Germinal center (tissue), 1 donor: ENCODE results near the gene TP53INP2.
"Not testable (repeated sequence)": the region's sequence is repeated elsewhere in the genome, so short reads cannot be mapped to it uniquely, and the experiment has no call there.

Experiments
- DNase-seq: peaks from one replicate; pipeline ENCODE4 v3.0.0; 2012; ENCODE audit warnings: mixed read lengths, low spot score

The TP53INP2 gene

DNA sequence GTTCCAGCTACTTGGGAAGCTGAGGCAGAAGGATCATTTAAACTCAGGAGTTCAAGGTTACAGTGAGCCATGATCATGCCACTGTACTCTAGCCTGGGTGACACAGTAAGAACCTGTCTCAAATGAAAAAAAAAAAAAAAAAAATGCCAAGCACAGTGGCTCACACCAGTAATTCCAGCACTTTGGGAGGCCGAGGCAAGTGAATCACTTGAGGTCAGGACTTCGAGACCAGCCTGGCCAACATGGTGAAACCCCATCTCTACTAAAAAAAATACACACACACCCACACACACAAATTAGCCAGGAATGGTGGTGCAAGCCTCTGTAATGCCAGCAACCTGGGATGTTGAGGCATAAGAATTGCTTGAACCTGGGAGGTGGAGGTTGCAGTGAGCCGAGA lies 18.4 kb downstream of the TP53INP2 start:
- not testable (repeated sequence) for DNase-seq

GRCh38 chr20:34724172-34724571 lies 20.0 kb downstream of the TP53INP2 start:
- no peak for DNase-seq

- DNase-seq = no peak
Measured at GRCh38 chr20:34729416-34729815, 25.3 kb downstream of the TP53INP2 start.

DNA sequence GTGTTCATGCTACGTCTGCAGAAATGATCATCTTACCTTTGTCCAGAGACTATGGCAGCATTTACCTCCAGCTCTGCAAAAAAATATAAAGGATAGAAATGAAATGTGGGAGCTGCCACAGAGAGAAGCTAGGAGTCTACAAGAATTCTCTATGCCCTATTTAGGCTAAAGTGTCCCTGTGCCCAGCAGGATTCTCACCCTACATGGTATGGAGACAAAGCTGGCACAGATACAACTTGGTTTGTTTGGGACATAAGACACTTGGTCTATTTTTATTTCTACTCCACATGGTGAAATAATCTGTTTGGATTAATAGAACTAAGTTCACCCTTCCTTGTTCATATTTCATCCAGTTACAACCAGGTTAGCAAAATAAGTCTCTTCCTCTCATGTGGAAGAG lies 28.4 kb downstream of the TP53INP2 start:
- DNase-seq = no peak

DNA sequence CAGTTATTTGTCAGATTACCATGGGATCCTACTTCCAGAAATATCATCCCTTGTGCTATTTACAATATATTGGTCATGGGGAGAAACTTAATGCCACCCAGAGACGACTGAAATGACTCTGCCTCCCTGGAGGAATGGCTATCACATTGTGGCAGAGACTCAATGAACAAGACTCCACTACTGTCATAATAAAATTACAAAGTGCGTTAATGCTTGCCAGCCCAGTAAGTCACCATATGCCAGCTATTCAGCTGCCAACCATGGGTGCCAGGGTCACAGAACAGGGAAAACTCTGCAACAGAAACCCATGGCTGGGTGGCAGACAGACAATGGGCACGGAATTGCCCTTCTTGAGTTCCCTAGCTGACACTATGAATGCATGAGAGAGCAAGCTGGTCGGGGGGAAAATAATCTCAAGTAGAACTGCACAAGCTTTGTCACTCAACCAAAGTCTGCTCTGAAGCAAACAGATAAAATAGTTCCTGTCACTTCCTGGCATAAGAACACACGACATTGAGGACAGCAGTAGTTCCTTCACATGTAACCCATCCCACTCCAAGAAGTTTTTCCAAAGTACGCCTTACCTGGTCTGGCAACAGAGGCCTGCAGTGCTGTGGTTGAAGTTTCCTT lies 32.1 kb downstream of the TP53INP2 start:
- no peak for DNase-seq

DNA sequence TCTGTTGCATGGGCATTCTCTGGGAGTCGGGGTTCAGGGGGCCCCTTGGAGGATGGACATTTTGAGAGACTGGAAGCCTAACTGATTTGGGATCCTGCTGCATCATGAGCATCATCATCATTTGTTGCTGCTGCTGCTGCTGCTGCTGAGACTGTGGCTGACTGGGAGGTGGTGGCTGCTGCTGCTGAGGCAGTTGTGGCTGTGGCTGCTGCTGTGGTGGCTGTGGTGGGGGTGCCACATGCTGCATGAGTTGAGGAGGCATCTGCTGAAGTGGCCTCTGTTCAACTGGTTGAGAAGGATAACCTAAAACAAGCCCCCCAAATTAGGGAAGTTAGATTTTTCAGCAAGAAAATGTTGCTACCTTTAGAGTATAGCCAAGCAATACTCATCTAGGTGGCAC lies 38.9 kb downstream of the TP53INP2 start:
- DNase-seq = no peak

- no peak for DNase-seq
Measured at GRCh38 chr20:34744340-34744739, 40.2 kb downstream of the TP53INP2 start.

DNA sequence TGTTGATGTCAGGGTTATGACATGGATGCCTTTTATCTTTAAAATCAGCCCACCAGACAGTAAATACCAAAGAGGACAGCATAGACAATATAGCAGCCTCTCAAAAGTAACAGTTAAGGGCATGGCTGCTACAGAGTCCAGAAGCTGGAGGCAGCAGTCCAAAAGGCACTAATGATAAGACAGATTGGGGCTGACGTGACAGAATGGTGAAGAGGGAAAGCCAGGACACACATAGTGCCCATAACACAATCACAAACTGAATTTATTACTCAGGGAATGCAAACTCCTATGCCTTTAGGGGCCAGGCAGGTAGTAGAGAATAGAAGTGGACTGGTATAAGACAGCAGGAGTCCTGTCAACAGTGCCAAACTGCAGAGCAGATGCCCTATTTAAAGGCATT lies 40.7 kb downstream of the TP53INP2 start:
- DNase-seq = no peak

DNA sequence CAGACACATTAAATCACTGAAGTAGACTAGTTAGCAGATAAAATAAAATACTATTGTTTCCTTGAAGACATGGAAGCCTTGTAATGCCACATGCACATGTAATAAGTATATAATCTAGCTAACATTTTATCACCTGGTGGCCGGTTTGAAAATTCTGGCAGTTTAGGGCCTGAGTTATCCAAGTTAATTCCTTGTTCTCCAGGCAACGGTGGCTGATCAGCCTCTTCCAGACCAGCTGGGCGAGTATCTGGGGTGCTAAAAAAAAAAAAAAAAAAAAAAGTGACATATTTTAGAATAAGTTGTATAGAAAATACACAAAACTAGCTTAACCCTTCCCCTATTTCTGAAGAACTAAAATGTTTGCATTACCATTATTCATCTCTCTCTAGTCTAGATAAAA lies 42.5 kb downstream of the TP53INP2 start:
- DNase-seq = no peak

DNA sequence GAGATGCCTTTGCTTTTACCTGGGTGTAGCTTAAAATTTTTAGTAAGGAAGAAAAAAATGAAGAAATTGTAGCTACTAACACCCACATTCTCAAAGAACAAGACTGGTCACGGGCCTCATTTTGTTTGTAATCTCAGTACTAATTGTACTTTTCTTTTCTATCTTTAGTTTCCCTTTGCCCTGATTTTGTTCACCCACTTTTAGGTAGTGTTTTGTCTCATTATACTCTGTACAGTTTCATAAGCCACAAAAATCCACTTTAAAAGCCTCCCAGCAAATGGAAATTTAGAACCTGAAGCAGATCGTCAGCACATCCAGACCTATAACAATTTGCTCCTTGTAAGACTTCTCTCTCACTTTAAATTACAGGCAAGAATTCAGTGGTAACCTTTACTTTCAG lies 43.3 kb downstream of the TP53INP2 start:
- no peak for DNase-seq

DNA sequence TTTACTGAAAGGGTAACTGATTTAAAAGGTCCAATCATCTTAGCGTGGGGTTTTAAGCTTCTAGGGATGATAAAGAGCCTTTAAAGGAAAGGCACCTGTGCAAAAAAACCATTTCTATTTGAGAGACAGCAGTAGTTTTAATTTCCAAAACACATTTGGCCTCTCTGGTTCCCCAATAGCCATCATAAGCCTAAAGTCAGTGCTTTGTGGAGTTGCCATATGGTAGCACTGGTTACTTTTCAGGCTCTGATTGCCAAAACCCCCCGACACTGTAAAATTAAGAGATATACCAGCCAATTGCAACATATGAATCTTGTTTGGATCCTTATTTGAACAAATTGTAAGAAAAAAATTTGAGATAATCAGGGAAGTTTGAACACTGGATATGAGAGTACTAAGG lies 44.6 kb downstream of the TP53INP2 start:
- DNase-seq = no peak

GRCh38 chr20:34750484-34750883 lies 46.3 kb downstream of the TP53INP2 start:
- DNase-seq = no peak

DNA sequence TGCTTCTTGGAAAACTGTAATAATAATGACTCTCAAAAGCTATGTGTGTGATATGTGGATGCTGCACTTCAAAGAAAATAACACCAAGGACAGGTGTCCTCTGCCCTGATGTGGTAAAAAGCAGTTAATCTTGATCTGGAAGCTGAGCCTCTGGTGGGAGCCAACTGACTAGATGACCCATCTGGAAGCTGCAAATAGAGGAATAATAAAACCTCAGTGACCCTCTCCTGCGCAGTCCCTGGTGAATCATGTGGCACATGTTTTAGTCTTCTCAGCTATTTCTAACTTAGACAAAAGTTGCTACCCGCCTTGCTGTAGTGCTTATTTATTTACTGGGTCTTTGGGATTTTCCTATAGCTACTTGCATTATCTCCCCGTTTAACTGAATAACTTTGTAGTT lies 47.3 kb downstream of the TP53INP2 start:
- DNase-seq = no peak

GRCh38 chr20:34753706-34754461 lies 49.7 kb downstream of the TP53INP2 start:
- DNase-seq = no peak

GRCh38 chr20:34754611-34755010 lies 50.5 kb downstream of the TP53INP2 start:
- no peak for DNase-seq

DNA sequence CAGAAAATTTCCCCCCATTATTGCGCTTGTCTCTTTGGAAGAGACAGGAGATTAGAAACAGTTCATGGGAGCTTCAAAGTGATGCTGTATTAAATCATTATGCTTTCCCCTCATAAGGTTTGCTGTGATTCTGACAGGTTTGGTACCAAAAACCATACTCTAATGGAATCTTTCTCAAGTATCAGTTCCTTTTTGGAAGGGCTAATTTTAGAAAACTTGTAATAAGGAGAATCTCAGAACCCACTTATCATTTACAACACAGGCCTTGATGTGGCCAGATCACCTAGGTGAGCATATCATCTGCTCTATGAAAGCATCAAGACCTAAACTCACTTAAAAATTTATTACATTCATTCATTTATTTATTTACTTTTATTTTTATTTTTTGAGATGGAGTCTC lies 51.2 kb downstream of the TP53INP2 start:
- DNase-seq = no peak

DNA sequence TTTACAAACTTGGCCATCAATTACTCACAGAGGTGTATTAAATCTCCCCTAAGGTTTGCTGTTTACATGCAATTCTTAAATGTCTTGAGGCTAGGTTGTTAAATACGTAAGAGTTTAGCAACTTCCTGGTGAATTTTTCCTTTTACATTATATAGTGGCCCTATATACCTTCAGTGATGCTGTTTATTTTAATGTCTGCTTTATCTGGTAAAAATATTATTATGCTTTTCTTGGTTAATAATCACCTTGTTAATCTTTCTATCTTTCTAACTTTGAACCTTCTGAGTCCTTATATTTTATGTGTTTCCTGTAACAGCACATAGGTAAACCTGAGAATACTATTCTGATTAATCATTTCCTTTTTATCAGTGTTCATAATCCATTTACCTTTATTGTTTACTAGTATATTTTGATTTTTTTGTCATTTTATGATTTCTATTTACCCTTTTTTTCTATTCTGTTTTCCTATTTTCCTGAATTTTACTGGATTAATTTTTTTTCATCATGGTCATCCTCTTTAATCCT lies 57.9 kb downstream of the TP53INP2 start:
- DNase-seq = no peak
